CD4-positive, alpha-beta T cell (primary cell): ENCODE measurements around the gene PHF14. TPM values are rescaled to one million over a fixed set of nuclear protein-coding genes. Genes with fewer than 3 reads are reported as not detected.
A peak's percentile ranks its signal among the peaks of the same experiment; 100 is the strongest.

Experiments
- ATAC-seq: fragments of 200-7000 bp; cut with Tn5 transposase; one replicate; pipeline ENCODE4 v1.10.0; 2022; ENCODE audit warnings: mild to moderate bottlenecking; ENCODE audit not compliant: poor library complexity
- CTCF ChIA-PET: fragments of 350-600 bp; sonication (Branson Sonifier 250); formaldehyde crosslinking; loops from one replicate; lab custom pipeline; 2021; ENCODE audit warnings: antibody characterized with exemption, inconsistent platforms; lab: Charles Lee
- POLR2A ChIA-PET: fragments of 350-600 bp; sonication (Branson Sonifier 250); formaldehyde crosslinking; loops from one replicate; lab custom pipeline; 2021; ENCODE audit warnings: antibody characterized with exemption, inconsistent platforms; lab: Charles Lee
- DNase-seq, 14 experiments: peaks; one replicate each; pipeline ENCODE4 v3.0.0-alpha.2; 2013 to 2020; ENCODE audit warnings: mixed read lengths in 2 of 14
- H3K27ac ChIP-seq, 2 donors: one replicate each; pipeline versions ENCODE4 v1.5.1 to v1.7.0; 2013; ENCODE audit warnings: low read length in 2 of 2, low read depth in 1 of 2, mild to moderate bottlenecking in 1 of 2
- H3K27me3 ChIP-seq, 2 experiments: 1 replicate in 1 of 2; 2 replicates in 1 of 2; pipeline versions ENCODE4 v1.6.1 to v1.7.0; 2013; ENCODE audit warnings: low read length in 2 of 2, control low read depth in 1 of 2, mild to moderate bottlenecking in 1 of 2, moderate library complexity in 1 of 2; ENCODE audit not compliant: insufficient read depth in 2 of 2, control insufficient read depth in 1 of 2
- H3K36me3 ChIP-seq: one replicate; pipeline ENCODE4 v1.6.1; 2013; ENCODE audit warnings: low read length, control low read depth; ENCODE audit not compliant: insufficient read depth
- H3K4me1 ChIP-seq: one replicate; pipeline ENCODE4 v1.6.1; 2013; ENCODE audit warnings: low read length, control low read depth; ENCODE audit not compliant: insufficient read depth
- H3K4me3 ChIP-seq: one replicate; pipeline ENCODE4 v1.5.1; 2013; ENCODE audit warnings: mild to moderate bottlenecking, low read length, moderate library complexity
- H3K9me3 ChIP-seq, 2 experiments: 1 replicate in 1 of 2; 2 replicates in 1 of 2; pipeline versions ENCODE4 v1.6.1 to v1.7.0; 2013; ENCODE audit warnings: low read length in 2 of 2, mild to moderate bottlenecking in 2 of 2, control low read depth in 1 of 2, moderate library complexity in 1 of 2; ENCODE audit not compliant: control insufficient read depth in 1 of 2, insufficient read depth in 1 of 2
- H3K27ac Mint-ChIP-seq: one replicate; pipeline ENCODE4 v1.8.0; 2020; ENCODE audit warnings: mixed read lengths
- H3K27me3 Mint-ChIP-seq: one replicate; pipeline ENCODE4 v1.8.0; 2021; ENCODE audit warnings: mixed read lengths
- H3K36me3 Mint-ChIP-seq: one replicate; pipeline ENCODE4 v1.8.0; 2021; ENCODE audit warnings: low read depth, mixed read lengths
- H3K4me1 Mint-ChIP-seq: one replicate; pipeline ENCODE4 v1.8.0; 2021; ENCODE audit warnings: low read depth, mixed read lengths
- H3K4me3 Mint-ChIP-seq: one replicate; pipeline ENCODE4 v1.8.0; 2020; ENCODE audit warnings: mild to moderate bottlenecking, mixed read lengths
- H3K9me3 Mint-ChIP-seq: one replicate; pipeline ENCODE4 v1.8.0; 2020; ENCODE audit warnings: mixed read lengths
- CTCF ChIP-seq: fragments of 200-600 bp; IDR thresholded peaks from one replicate; pipeline ENCODE4 v1.8.0; 2022; ENCODE audit warnings: antibody characterized with exemption, mild to moderate bottlenecking
- intact Hi-C, 2 experiments: fragments of 100-400 bp; cut with DNase I in 1 of 2; cut with micrococcal nuclease in 1 of 2; formaldehyde crosslinking; loops; one replicate each; pipeline versions ENCODE4 v1.15.1 to v1.9.0; 2023 to 2025; cut with DNase I, micrococcal nuclease
- total RNA-seq, 174 experiments: library from RNA in 2 of 174; stranded (reverse) in 2 of 174; gene quantifications; one replicate each; pipeline ENCODE4 v1.2.3 and lab custom pipeline; 2021 to 2026

The PHF14 gene
- total RNA-seq, 2 experiments from 2014 or later: 23.1 TPM

DNA sequence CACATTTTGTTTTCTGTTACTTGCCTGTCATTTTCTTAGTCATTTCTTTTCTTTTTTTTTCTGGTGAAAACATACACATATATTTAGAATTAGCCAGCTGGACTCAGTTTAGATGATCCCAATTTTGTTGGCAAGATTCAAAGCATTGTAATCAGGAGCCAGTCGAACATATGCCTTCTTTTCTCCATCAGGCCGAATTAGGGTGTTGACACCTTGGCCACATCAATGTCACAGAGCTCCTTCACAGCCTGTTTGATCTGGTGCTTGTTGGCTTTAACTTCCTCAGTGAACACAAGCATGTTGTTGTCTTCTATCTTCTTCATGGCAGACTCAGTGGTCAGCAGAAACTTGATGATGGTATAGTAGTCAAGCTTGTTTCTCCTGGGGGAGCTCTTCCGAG is 32.6 kb downstream of the PHF14 start:
- Histone ChIP-seq H3K27ac (no peak overlapping the region), H3K4me3 (no peak overlapping the region), H3K9me3 (no peaks in the 10 kb centered on the region), H3K4me1 (peaks cover 8% of the 10 kb centered on the region), H3K27me3 (no peaks in the 10 kb centered on the region), H3K36me3 (peaks cover 2% of the 10 kb centered on the region)
- Mint-ChIP-seq H3K4me3 (no peak overlapping the region), H3K9me3 (no peaks in the 10 kb centered on the region), H3K27ac (no peak overlapping the region), H3K27me3 (no peaks in the 10 kb centered on the region), H3K36me3 (peaks cover 39% of the 10 kb centered on the region), H3K4me1 (peaks cover 34% of the 10 kb centered on the region)
- no peak for ATAC-seq
- DNase-seq: peak in 2 of 14 experiments; percentile 3 to 15
- intact Hi-C loops: no loop called here
- no peak for TF ChIP-seq CTCF
- POLR2A ChIA-PET: no interaction called here
- CTCF ChIA-PET: no interaction called here

GRCh38 chr7:11009631-11010030 is 36.0 kb downstream of the PHF14 start:
- TF ChIP-seq CTCF: no peak
- Mint-ChIP-seq H3K9me3 (no peaks in the 10 kb centered on the region), H3K27me3 (no peaks in the 10 kb centered on the region), H3K4me3 (no peak overlapping the region), H3K36me3 (peaks cover 47% of the 10 kb centered on the region), H3K27ac (no peak overlapping the region), H3K4me1 (peaks cover 40% of the 10 kb centered on the region)
- ATAC-seq (no peak), DNase-seq (no peak)
- POLR2A ChIA-PET: interaction anchor here (0.7 kb wide), 1 partner anchor 62 kb away, joined by 3 read pairs; no protein-coding TSS in a partner anchor
- H3K4me3 ChIP-seq: no peak overlapping the region
- H3K27me3 ChIP-seq: no peaks in the 10 kb centered on the region
- CTCF ChIA-PET: interaction anchor here (0.8 kb wide), 1 partner anchor 21 kb away, joined by 3 read pairs; no protein-coding TSS in a partner anchor
- intact Hi-C loops: no loop called here
- no peak overlapping the region for H3K27ac ChIP-seq
- peaks cover 8% of the 10 kb centered on the region for H3K4me1 ChIP-seq
- no peaks in the 10 kb centered on the region for H3K9me3 ChIP-seq
- peaks cover 13% of the 10 kb centered on the region for H3K36me3 ChIP-seq

GRCh38 chr7:11021468-11021867 is 47.8 kb downstream of the PHF14 start:
- Mint-ChIP-seq H3K4me3 (no peak overlapping the region), H3K4me1 (peaks cover 20% of the 10 kb centered on the region), H3K36me3 (peaks cover 64% of the 10 kb centered on the region), H3K9me3 (no peaks in the 10 kb centered on the region), H3K27me3 (no peaks in the 10 kb centered on the region), H3K27ac (no peak overlapping the region)
- no peaks in the 10 kb centered on the region for H3K9me3 ChIP-seq
- H3K36me3 ChIP-seq: peaks cover 10% of the 10 kb centered on the region
- ChIA-PET POLR2A (no interaction called here), CTCF (no interaction called here)
- no peak overlapping the region for H3K27ac ChIP-seq
- no peak for TF ChIP-seq CTCF
- H3K27me3 ChIP-seq: no peaks in the 10 kb centered on the region
- H3K4me1 ChIP-seq: no peaks in the 10 kb centered on the region
- intact Hi-C loops: no loop called here
- H3K4me3 ChIP-seq: no peak overlapping the region
- no peak for DNase-seq
- no peak for ATAC-seq
